Osteoblast (primary cell): ENCODE measurements around the gene TPPP2. TPM values are rescaled to one million over a fixed set of nuclear protein-coding genes. Genes with fewer than 3 reads are reported as not detected.
A peak's percentile ranks its signal among the peaks of the same experiment; 100 is the strongest.

Experiments
- DNase-seq: peaks from one replicate; pipeline ENCODE4 v3.0.0; 2011; ENCODE audit warnings: low spot score, mixed read lengths; ENCODE audit not compliant: insufficient read length; ENCODE audit errors: missing footprints
- H2AFZ ChIP-seq: 2 replicates; pipeline ENCODE4 v1.6.0; 2011; ENCODE audit warnings: mild to moderate bottlenecking, low read length
- H3K27ac ChIP-seq: 2 replicates; pipeline ENCODE4 v1.5.1; 2011; ENCODE audit warnings: mild to moderate bottlenecking, low read depth, low read length, moderate library complexity
- H3K27me3 ChIP-seq: 2 replicates; pipeline ENCODE4 v1.6.0; 2012; ENCODE audit warnings: mild to moderate bottlenecking, control low read depth, inconsistent platforms, low read length, moderate library complexity; ENCODE audit not compliant: insufficient read depth
- H3K36me3 ChIP-seq: 2 replicates; pipeline ENCODE4 v1.5.1; 2011; ENCODE audit warnings: mild to moderate bottlenecking, low read length, control low read depth, moderate library complexity; ENCODE audit not compliant: insufficient read depth
- H3K4me1 ChIP-seq: 2 replicates; pipeline ENCODE4 v1.5.1; 2011; ENCODE audit warnings: mild to moderate bottlenecking, low read length, control low read depth, moderate library complexity; ENCODE audit not compliant: insufficient read depth
- H3K4me2 ChIP-seq: 2 replicates; pipeline ENCODE4 v1.6.0; 2011; ENCODE audit warnings: mild to moderate bottlenecking, low read length; ENCODE audit not compliant: insufficient read depth
- H3K4me3 ChIP-seq: fragments of 200-600 bp; sonication (generic); 3 replicates; pipeline ENCODE4 v1.5.1; 2012; ENCODE audit warnings: mild to moderate bottlenecking, low read length, inconsistent platforms; ENCODE audit not compliant: insufficient read depth
- H3K79me2 ChIP-seq: 2 replicates; pipeline ENCODE4 v1.6.0; 2012; ENCODE audit warnings: mild to moderate bottlenecking, low read length, control low read depth, inconsistent platforms; ENCODE audit not compliant: insufficient read depth
- H3K9me3 ChIP-seq: 2 replicates; pipeline ENCODE4 v1.5.1; 2011; ENCODE audit warnings: low read depth, low read length, control low read depth
- H4K20me1 ChIP-seq: 2 replicates; pipeline ENCODE4 v1.6.0; 2012; ENCODE audit warnings: mild to moderate bottlenecking, low read length, control low read depth; ENCODE audit not compliant: insufficient read depth
- total RNA-seq: library from RNA; depleted of rRNA; stranded (reverse); fragments of >200 nt; gene quantifications from 2 replicates; pipeline ENCODE4 v1.2.3, GENCODE V29; 2012
- TF ChIP-seq, protein P1 (sequence below): IDR thresholded peaks from 2 replicates; pipeline ENCODE4 v1.5.1; 2011; ENCODE audit warnings: mild to moderate bottlenecking, low read depth, low read length, moderate library complexity; ENCODE audit errors: extremely low read depth

Gene TPPP2
- total RNA-seq, 1 donor = not detected

DNA sequence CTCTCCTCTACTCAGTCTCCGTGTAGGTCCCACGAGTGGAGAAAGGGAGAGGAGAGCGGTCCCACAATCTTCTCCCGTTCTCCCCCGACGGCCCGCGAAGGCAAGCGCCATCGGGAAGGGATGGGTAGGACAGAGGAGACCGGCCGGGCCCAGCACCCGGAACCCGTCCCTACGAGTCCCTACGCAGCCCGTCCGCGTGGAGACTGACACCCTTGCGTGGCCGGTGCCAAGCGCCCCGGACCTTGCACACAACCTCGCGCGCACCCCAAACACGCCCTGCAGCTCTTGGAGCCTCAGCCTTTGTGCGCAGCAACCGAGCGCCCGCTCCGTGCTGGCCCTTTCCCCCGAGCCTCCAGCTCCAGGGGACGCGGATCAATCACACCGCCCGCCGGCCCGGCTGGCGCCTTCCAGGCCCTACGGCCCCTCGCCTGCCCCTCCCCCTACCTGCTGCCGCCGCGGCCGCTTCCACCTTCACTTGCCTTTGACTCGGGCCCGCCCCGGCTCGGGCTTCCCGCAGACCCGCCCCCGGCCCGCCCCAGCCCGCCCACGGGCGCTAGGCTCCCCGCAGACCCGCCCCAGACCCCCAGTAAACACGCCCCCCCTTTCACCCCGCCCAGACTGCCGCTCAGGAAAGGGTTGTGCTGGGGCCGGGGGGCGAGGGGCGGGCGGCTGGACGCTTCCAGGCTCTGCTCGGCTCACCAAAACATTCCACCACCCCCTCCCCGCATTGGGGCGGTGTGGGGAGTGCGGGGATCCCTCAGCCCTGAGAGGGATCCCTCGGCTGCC, 5.2 kb upstream of the TPPP2 start, which contains the start of gene NDRG2:
NDRG2 (minus strand) TSS at position 477 of the 786 bp plus-strand sequence. CDS start 1,746 bp downstream, outside the sequence.
- no peak within 1 kb of the TSS for H3K27ac ChIP-seq
- H3K79me2 ChIP-seq = no peaks in the 10 kb centered on the region
- H3K4me2 ChIP-seq = peak within 1 kb of the TSS; percentile 45
- H3K9me3 ChIP-seq = no peaks in the 10 kb centered on the region
- peak; percentile 81 for DNase-seq
- H3K4me1 ChIP-seq = no peaks in the 10 kb centered on the region
- H3K27me3 ChIP-seq = peaks cover 66% of the 10 kb centered on the region
- H3K4me3 ChIP-seq = peak within 1 kb of the TSS; percentile 30
- H3K36me3 ChIP-seq = no peaks in the 10 kb centered on the region
- TF ChIP-seq, protein P1, sequence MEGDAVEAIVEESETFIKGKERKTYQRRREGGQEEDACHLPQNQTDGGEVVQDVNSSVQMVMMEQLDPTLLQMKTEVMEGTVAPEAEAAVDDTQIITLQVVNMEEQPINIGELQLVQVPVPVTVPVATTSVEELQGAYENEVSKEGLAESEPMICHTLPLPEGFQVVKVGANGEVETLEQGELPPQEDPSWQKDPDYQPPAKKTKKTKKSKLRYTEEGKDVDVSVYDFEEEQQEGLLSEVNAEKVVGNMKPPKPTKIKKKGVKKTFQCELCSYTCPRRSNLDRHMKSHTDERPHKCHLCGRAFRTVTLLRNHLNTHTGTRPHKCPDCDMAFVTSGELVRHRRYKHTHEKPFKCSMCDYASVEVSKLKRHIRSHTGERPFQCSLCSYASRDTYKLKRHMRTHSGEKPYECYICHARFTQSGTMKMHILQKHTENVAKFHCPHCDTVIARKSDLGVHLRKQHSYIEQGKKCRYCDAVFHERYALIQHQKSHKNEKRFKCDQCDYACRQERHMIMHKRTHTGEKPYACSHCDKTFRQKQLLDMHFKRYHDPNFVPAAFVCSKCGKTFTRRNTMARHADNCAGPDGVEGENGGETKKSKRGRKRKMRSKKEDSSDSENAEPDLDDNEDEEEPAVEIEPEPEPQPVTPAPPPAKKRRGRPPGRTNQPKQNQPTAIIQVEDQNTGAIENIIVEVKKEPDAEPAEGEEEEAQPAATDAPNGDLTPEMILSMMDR = no peak
- H2AFZ ChIP-seq = no peak within 1 kb of the TSS
- no peaks in the 10 kb centered on the region for H4K20me1 ChIP-seq

DNA sequence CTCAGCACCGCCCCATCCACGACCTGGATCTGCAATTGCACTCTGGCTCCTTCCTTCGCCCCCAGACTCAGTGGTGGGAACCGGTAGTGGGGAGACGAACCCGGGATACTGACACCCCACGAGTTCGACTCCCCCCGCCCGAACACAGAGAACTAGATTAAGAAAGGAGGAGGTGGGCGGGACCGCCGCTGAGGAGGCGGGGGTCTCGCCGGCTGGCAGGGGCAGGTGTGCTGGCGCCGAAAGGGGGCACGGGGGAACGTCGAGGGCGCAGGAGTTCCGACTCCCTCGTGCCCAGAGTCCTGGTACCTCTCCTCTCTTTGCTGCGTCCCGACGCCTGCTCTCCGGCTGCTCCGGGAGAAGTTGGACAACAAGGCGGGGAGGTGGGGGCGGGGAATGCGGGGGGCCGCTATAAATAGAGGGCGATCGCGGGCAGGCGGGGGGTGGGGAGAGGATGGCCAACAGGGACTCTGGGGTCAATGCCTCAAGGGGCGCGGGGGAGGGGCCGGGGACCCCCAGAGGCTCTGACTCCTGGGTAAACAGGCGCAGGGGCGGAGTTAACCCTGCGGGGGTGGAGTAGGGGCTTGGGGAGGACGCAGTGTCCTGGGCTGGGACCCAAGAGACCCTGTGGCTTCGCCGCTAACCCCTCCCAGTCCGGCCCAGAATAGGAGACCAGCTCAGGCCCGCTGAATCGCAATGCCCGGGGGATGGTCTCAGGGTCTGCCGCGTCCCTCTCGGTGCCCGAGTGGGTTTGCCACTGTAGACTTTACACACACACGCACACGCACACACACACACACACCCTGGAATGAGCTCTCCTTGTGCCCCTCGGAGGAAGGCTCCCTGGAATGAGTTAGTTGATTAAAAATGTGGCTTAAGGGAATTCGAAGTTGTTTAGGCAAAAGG, 4.4 kb upstream of the TPPP2 start:
- Histone ChIP-seq H4K20me1 (no peaks in the 10 kb centered on the region), H3K9me3 (no peaks in the 10 kb centered on the region), H3K4me3 (peak overlapping the region; percentile 30), H3K4me1 (no peaks in the 10 kb centered on the region), H3K4me2 (no peak overlapping the region), H2AFZ (no peak overlapping the region), H3K27ac (no peak overlapping the region), H3K79me2 (no peaks in the 10 kb centered on the region), H3K27me3 (peaks cover 64% of the 10 kb centered on the region), H3K36me3 (no peaks in the 10 kb centered on the region)
- DNase-seq = peak; percentile 81
- TF ChIP-seq, protein P1 = no peak

DNA sequence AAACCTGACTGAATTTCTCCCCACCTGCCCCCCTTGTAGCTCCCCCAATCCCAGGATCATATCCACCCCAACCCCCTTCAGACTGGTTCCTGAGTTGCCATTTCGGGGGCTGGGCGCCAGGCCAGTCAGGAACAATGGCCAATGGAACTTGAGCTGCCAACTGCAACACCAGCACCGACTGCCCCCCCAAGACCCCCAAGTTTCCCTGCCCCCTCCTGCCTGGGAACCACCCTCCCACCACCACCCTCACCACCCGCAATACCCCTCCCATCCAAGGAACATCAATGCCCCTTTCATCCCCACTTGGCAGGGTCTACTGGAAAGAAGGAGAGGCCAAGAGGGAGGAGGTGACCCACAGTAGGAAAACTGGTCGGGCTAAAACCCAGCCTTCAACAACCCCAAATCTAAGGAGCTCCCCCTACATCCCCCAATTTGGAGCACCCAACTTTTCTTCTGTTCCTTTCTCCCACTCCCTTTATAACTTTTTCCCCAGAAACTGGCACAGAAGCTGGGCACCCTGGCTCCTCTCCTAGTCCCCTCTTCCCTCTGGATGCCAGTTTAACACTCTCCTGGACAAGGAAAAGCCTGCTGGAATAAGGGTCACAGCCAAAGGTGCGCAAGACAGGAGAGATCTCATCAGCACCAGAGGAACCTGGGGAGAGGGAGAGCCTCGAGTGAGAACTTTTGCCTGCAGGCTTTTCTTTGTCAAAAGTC, 3.6 kb upstream of the TPPP2 start:
- DNase-seq = peak; percentile 76

More for the DNA sequence above, 3.6 kb upstream of the TPPP2 start:
- Histone ChIP-seq H3K27ac (no peak overlapping the region), H3K36me3 (no peaks in the 10 kb centered on the region), H2AFZ (no peak overlapping the region), H3K27me3 (peaks cover 61% of the 10 kb centered on the region), H3K79me2 (no peaks in the 10 kb centered on the region), H3K4me1 (no peaks in the 10 kb centered on the region), H3K9me3 (no peaks in the 10 kb centered on the region), H3K4me3 (no peak overlapping the region), H4K20me1 (no peaks in the 10 kb centered on the region), H3K4me2 (no peak overlapping the region)
- TF ChIP-seq, protein P1 = no peak
